OCI-LY3 (cell line): ENCODE data around the gene LRP2.

Experiments used
- CTCF ChIP-seq: fragments of 200-600, 300-600 bp; sonication (generic); IDR thresholded peaks from 2 replicates; pipeline ENCODE4 v1.5.1; 2014; ENCODE audit warnings: antibody characterized with exemption, low read length, low read depth
- EZH2phosphoT487 ChIP-seq: fragments of 200-600 bp; shearing (Covaris generic); IDR thresholded peaks from 2 replicates; pipeline ENCODE4 v1.6.1; 2018; ENCODE audit warnings: antibody characterized with exemption, mixed run types, low read depth

- TF ChIP-seq CTCF: no peak
- TF ChIP-seq EZH2phosphoT487: no peak
These were observed 3.7 kb upstream of the LRP2 start for GRCh38 chr2:169366066-169366465.
